GM19468 (cell line): Measurements from ENCODE around the gene ZNF804B.

Experiments
- ATAC-seq: cut with Tn5 transposase; IDR thresholded peaks from one replicate; pipeline ENCODE4 v1.9.1; 2021; ENCODE audit warnings: mild to moderate bottlenecking, moderate library complexity, moderate number of reproducible peaks; ENCODE audit not compliant: unreplicated experiment; ENCODE audit errors: extremely low read depth

Gene ZNF804B

GRCh38 chr7:88951826-88952225, 192.3 kb downstream of the ZNF804B start:
- no peak for ATAC-seq

GRCh38 chr7:88964418-88964817, 204.9 kb downstream of the ZNF804B start:
- ATAC-seq: no peak

- ATAC-seq: no peak
These were observed 205.9 kb downstream of the ZNF804B start for GRCh38 chr7:88965371-88965770.

GRCh38 chr7:88967432-88967831, 207.9 kb downstream of the ZNF804B start:
- ATAC-seq: no peak

GRCh38 chr7:88969167-88969566, 209.7 kb downstream of the ZNF804B start:
- ATAC-seq: no peak

- no peak for ATAC-seq
These were observed 225.8 kb downstream of the ZNF804B start for GRCh38 chr7:88985295-88985694.

- no peak for ATAC-seq
These were observed 241.8 kb downstream of the ZNF804B start for GRCh38 chr7:89001306-89001705.

- ATAC-seq: peak; percentile 51
These were observed 243.8 kb downstream of the ZNF804B start for GRCh38 chr7:89002981-89003956.

- ATAC-seq: no peak
These were observed 252.5 kb downstream of the ZNF804B start for GRCh38 chr7:89012016-89012415.

GRCh38 chr7:89017695-89018094, 258.2 kb downstream of the ZNF804B start:
- ATAC-seq: no peak

GRCh38 chr7:89021741-89022140, 262.2 kb downstream of the ZNF804B start:
- no peak for ATAC-seq

GRCh38 chr7:89023206-89023605, 263.7 kb downstream of the ZNF804B start:
- ATAC-seq: no peak

- no peak for ATAC-seq
These were observed 264.4 kb downstream of the ZNF804B start for GRCh38 chr7:89023877-89024276.

GRCh38 chr7:89027781-89028180, 268.3 kb downstream of the ZNF804B start:
- ATAC-seq: no peak

GRCh38 chr7:89028319-89028718, 268.8 kb downstream of the ZNF804B start:
- ATAC-seq: no peak

- ATAC-seq: no peak
These were observed 270.4 kb downstream of the ZNF804B start for GRCh38 chr7:89029864-89030263.

- no peak for ATAC-seq
These were observed 281.7 kb downstream of the ZNF804B start for GRCh38 chr7:89041240-89041639.

GRCh38 chr7:89042940-89043339, 283.4 kb downstream of the ZNF804B start:
- ATAC-seq: no peak

- no peak for ATAC-seq
These were observed 289.5 kb downstream of the ZNF804B start for GRCh38 chr7:89049043-89049442.

- ATAC-seq: no peak
These were observed 293.6 kb downstream of the ZNF804B start for GRCh38 chr7:89053130-89053529.

- ATAC-seq: no peak
These were observed 294.9 kb downstream of the ZNF804B start for GRCh38 chr7:89054361-89054760.

- ATAC-seq: no peak
These were observed 300.7 kb downstream of the ZNF804B start for GRCh38 chr7:89060234-89060633.
